Measurements from ENCODE around the gene ISCA1. TPM values are rescaled to one million over a fixed set of nuclear protein-coding genes. Genes with fewer than 3 reads are reported as not detected.

Gene ISCA1
- total RNA-seq, 6 experiments from 2014 or later, result 15.6 to 37.2 (median 26.7) TPM

DNA sequence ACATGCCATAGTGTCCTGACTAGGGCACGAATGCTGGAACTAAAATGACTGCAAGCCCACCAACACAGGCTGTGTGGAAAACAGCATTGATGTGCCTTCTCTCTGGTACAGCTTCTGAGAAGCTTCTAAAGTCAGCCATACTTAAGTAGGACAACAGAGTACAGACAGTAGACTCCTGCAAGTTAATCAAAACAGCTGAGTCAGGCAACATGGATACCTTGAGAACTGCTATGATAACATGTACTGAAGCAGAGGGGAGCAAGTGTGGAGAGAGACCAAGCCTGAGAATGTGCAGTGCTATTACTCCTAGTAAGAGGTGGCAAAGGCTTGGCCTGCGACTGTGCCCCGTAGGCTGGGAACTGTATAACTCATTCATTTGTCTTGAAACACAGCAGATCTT lies 2.5 kb downstream of the ISCA1 start:
- no peaks in the 10 kb centered on the region for H3K36me3 ChIP-seq
- H3K27me3 ChIP-seq, result no peaks in the 10 kb centered on the region

DNA sequence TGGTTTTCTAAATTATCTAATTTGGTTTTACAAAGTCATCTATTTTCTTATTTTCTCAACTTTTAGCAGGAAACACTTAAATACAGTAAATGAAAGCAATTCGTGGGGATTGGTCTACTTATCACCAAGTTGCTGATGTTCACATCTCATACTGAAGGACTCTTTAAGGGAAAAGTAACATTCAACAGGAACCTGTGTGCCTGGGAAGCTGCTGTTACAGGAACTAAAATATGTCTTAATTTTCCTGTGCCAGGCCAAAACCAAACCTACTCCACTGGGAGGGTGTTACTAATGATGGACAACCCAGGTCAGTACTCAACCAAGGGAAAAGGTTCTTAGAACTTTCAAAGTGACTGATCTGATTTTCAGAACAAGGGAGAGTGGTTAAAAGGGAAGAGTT lies 5.3 kb downstream of the ISCA1 start:
- H3K36me3 ChIP-seq, result peaks cover 0 to 15% (median 7%) of the 10 kb centered on the region in 4 donors
- DNase-seq (no peak), ATAC-seq (no peak)
- intact Hi-C loops (cut with DNase I), result no loop called here
- H3K4me3 ChIP-seq, result no peak overlapping the region
- TF ChIP-seq, protein P1, sequence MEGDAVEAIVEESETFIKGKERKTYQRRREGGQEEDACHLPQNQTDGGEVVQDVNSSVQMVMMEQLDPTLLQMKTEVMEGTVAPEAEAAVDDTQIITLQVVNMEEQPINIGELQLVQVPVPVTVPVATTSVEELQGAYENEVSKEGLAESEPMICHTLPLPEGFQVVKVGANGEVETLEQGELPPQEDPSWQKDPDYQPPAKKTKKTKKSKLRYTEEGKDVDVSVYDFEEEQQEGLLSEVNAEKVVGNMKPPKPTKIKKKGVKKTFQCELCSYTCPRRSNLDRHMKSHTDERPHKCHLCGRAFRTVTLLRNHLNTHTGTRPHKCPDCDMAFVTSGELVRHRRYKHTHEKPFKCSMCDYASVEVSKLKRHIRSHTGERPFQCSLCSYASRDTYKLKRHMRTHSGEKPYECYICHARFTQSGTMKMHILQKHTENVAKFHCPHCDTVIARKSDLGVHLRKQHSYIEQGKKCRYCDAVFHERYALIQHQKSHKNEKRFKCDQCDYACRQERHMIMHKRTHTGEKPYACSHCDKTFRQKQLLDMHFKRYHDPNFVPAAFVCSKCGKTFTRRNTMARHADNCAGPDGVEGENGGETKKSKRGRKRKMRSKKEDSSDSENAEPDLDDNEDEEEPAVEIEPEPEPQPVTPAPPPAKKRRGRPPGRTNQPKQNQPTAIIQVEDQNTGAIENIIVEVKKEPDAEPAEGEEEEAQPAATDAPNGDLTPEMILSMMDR (IDR thresholded peaks at IDR 0.05), result no peak
- TF ChIP-seq POLR2A (IDR thresholded peaks at IDR 0.05), result no peak
- H3K27me3 ChIP-seq, result no peaks in the 10 kb centered on the region
- no peak overlapping the region for H3K27ac ChIP-seq
- H3K4me1 ChIP-seq, result peaks cover 0 to 32% (median 5%) of the 10 kb centered on the region in 4 donors
- WGBS (ENCODE audit: insufficient coverage, low coverage, low lambda C conversion rate, missing lambda C conversion rate), result 70% methylated on average over 1 of the region's 1 CpG
- no peaks in the 10 kb centered on the region for H3K9me3 ChIP-seq

More for the DNA sequence above, 2.5 kb downstream of the ISCA1 start:
- no peak overlapping the region for H3K27ac ChIP-seq
- ATAC-seq, result no peak
- TF ChIP-seq, protein P1 (IDR thresholded peaks at IDR 0.05), result no peak
- TF ChIP-seq POLR2A (IDR thresholded peaks at IDR 0.05), result no peak
- no peak for DNase-seq
- intact Hi-C loops (cut with DNase I), result no loop called here
- H3K4me3 ChIP-seq, result no peak overlapping the region
- WGBS (ENCODE audit: insufficient coverage, low coverage, low lambda C conversion rate, missing lambda C conversion rate), result 94% methylated on average over 3 of the region's 3 CpGs
- peaks cover 0 to 30% (median 5%) of the 10 kb centered on the region in 4 donors for H3K4me1 ChIP-seq
- no peaks in the 10 kb centered on the region for H3K9me3 ChIP-seq

DNA sequence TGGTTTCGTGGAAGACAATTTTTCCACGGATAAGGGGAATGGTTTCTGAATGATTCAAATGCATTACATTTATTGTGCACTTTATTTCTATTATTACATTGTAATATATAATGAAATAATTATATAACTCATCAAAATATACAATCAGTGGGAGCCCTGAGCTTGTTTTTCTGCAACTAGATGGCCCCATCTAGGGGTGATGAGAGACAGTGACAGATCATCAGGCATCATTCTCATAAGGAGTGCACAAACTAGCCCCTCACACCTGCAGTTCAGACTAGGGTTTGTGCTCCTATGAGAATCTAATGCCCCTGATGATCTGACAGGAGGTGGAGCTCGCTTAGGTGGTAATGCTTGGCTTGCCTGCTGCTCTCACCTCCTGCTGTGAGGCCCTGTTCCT lies 6.4 kb downstream of the ISCA1 start:
- TF ChIP-seq POLR2A (IDR thresholded peaks at IDR 0.05), result no peak
- TF ChIP-seq, protein P1 (IDR thresholded peaks at IDR 0.05), result peak in 2 of 4 donors; percentile 11 to 16
- Histone ChIP-seq H3K4me3 (no peak overlapping the region), H3K27ac (no peak overlapping the region), H3K27me3 (no peaks in the 10 kb centered on the region), H3K36me3 (peaks cover 0 to 26% (median 11%) of the 10 kb centered on the region in 4 donors), H3K4me1 (peaks cover 0 to 28% (median 3%) of the 10 kb centered on the region in 4 donors), H3K9me3 (no peaks in the 10 kb centered on the region)
- intact Hi-C loops (cut with DNase I), result no loop called here
- no peak for DNase-seq
- WGBS (ENCODE audit: insufficient coverage, low coverage, low lambda C conversion rate, missing lambda C conversion rate), result 81% methylated on average over 2 of the region's 3 CpGs
- no peak for ATAC-seq

DNA sequence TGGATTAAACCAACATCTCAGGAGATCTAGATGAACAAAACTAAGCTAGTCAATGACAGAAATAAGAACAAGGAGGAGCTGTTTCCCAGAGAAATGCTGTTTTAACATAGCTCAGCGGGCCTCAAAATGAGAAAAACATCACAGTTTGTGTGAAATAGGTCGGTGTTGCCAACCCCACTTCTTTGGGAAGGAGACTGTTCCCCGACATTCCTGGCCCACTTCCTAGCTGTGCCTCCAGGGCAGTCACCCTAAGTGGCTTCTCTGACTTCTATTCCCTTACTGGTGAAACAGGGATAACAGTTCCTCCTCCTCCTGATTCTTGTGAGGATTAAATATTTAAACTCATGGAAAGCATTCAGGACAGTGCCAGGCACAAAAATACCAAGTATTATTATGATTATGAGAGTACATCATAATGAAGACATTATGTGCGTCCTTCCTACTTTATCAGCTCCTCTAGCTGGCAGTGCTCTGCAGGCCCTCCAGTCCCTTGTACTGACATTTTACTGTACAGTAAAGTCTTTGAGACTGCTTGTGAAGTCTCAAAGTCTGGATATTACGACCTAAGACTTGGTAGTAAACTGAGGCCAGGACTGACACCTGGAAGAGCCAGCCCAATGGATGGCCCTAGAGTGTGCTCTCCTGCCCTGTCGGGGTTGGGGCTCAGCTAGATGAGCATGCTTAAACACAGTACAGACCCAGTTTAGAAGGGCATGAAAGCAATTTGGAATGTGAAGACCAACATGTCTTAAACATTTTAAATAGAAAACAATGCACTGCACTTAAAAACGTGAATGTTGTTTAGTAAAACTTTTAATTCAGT lies 7.3 kb downstream of the ISCA1 start:
- no peak for DNase-seq
- Histone ChIP-seq H3K27ac (no peak overlapping the region), H3K27me3 (no peaks in the 10 kb centered on the region), H3K9me3 (no peaks in the 10 kb centered on the region), H3K4me1 (peaks cover 0 to 19% (median 0%) of the 10 kb centered on the region in 4 donors), H3K4me3 (no peak overlapping the region), H3K36me3 (peaks cover 0 to 27% (median 12%) of the 10 kb centered on the region in 4 donors)
- WGBS (ENCODE audit: insufficient coverage, low coverage, low lambda C conversion rate, missing lambda C conversion rate), result 84% methylated on average over 7 of the region's 7 CpGs
- no peak for ATAC-seq
- TF ChIP-seq POLR2A (IDR thresholded peaks at IDR 0.05), result no peak
- TF ChIP-seq, protein P1 (IDR thresholded peaks at IDR 0.05), result no peak
- intact Hi-C loops (cut with DNase I), result no loop called here

Measured in right lobe of liver (tissue), 6 donors.